GM23338 (cell line): ENCODE measurements around the gene SUPT3H. TPM values are rescaled to one million over a fixed set of nuclear protein-coding genes. Genes with fewer than 3 reads are reported as not detected.

Experiments
- ATAC-seq: fragments of 200-7000 bp; cut with Tn5 transposase; 3 replicates; pipeline ENCODE4 v1.9.1; 2020
- DNase-seq: peaks from one replicate; pipeline ENCODE4 v3.0.0-alpha.2; 2015; ENCODE audit warnings: low spot score
- H2AFZ ChIP-seq: fragments of 200-600 bp; sonication (generic); 2 replicates; pipeline ENCODE4 v1.8.0; 2016; ENCODE audit warnings: antibody characterized with exemption, mild to moderate bottlenecking, moderate library complexity
- H3F3A ChIP-seq: fragments of 200-600 bp; sonication (generic); replicated peaks from 2 replicates; pipeline ENCODE4 v1.8.0; 2017; ENCODE audit warnings: antibody characterized with exemption, mixed run types, low read depth
- H3K27ac ChIP-seq: fragments of 200-600 bp; sonication (generic); 2 replicates; pipeline ENCODE4 v1.6.1; 2016; ENCODE audit warnings: low read depth
- H3K27me3 ChIP-seq: fragments of 200-600 bp; sonication (generic); 2 replicates; pipeline ENCODE4 v1.8.0; 2016; ENCODE audit warnings: mild to moderate bottlenecking, mixed run types, moderate library complexity; ENCODE audit not compliant: insufficient read depth
- H3K36me3 ChIP-seq: fragments of 200-600 bp; sonication (generic); 2 replicates; pipeline ENCODE4 v1.8.0; 2016; ENCODE audit warnings: mild to moderate bottlenecking; ENCODE audit not compliant: insufficient read depth
- H3K4me1 ChIP-seq: fragments of 200-600 bp; sonication (generic); 2 replicates; pipeline ENCODE4 v1.8.0; 2016; ENCODE audit warnings: mild to moderate bottlenecking, moderate library complexity; ENCODE audit not compliant: insufficient read depth
- H3K4me2 ChIP-seq: fragments of 200-600 bp; sonication (generic); 2 replicates; pipeline ENCODE4 v1.7.1; 2017; ENCODE audit warnings: mixed run types
- H3K4me3 ChIP-seq: fragments of 200-600 bp; sonication (generic); 2 replicates; pipeline ENCODE4 v1.6.1; 2016; ENCODE audit warnings: mixed run types
- H3K79me2 ChIP-seq: fragments of 200-600 bp; sonication (generic); replicated peaks from 2 replicates; pipeline ENCODE4 v1.8.0; 2017; ENCODE audit warnings: mild to moderate bottlenecking; ENCODE audit not compliant: insufficient read depth
- H3K9me2 ChIP-seq: fragments of 200-600 bp; sonication (generic); 2 replicates; pipeline ENCODE4 v1.8.0; 2017; ENCODE audit not compliant: insufficient read depth
- H4K20me1 ChIP-seq: fragments of 200-600 bp; sonication (generic); replicated peaks from 2 replicates; pipeline ENCODE4 v1.8.0; 2017; ENCODE audit warnings: mild to moderate bottlenecking; ENCODE audit not compliant: insufficient read depth
- H3K27ac Mint-ChIP-seq: 2 replicates; pipeline ENCODE4 v1.8.0; 2020; ENCODE audit warnings: inconsistent platforms, mild to moderate bottlenecking, moderate library complexity, mixed read lengths
- H3K27me3 Mint-ChIP-seq: 3 replicates; pipeline ENCODE4 v1.8.0; 2022; ENCODE audit warnings: low read depth, mild to moderate bottlenecking, moderate library complexity, mixed read lengths, inconsistent platforms; ENCODE audit not compliant: insufficient read depth, poor library complexity
- H3K36me3 Mint-ChIP-seq: 3 replicates; pipeline ENCODE4 v1.8.0; 2021; ENCODE audit warnings: low read depth, mild to moderate bottlenecking, inconsistent platforms, moderate library complexity, mixed read lengths
- H3K4me1 Mint-ChIP-seq: 3 replicates; pipeline ENCODE4 v1.8.0; 2020; ENCODE audit warnings: mild to moderate bottlenecking, inconsistent platforms, mixed read lengths
- H3K4me3 Mint-ChIP-seq: 3 replicates; pipeline ENCODE4 v1.8.0; 2021; ENCODE audit warnings: moderate library complexity, mild to moderate bottlenecking, inconsistent platforms, mixed read lengths
- H3K9me3 Mint-ChIP-seq: 3 replicates; pipeline ENCODE4 v1.8.0; 2020; ENCODE audit warnings: moderate library complexity, mild to moderate bottlenecking, inconsistent platforms, mixed read lengths
- CTCF ChIP-seq, 2 experiments: fragments of 200-600 bp in 1 of 2; sonication (generic) in 1 of 2; conservative IDR thresholded peaks; 2 replicates each; pipeline versions ENCODE4 v1.5.1 to v1.6.1; 2016 to 2017; ENCODE audit warnings: antibody characterized with exemption in 2 of 2, low read depth in 2 of 2, mild to moderate bottlenecking in 2 of 2, moderate library complexity in 1 of 2
- ETS1 ChIP-seq: IDR thresholded peaks from 2 replicates; pipeline ENCODE4 v1.6.1; 2016; ENCODE audit warnings: antibody characterized with exemption
- EZH2 ChIP-seq: fragments of 200-600 bp; sonication (generic); IDR thresholded peaks from one replicate; pipeline ENCODE4 v1.8.0; 2017; ENCODE audit warnings: antibody characterized with exemption, mild to moderate bottlenecking, low read depth; ENCODE audit not compliant: unreplicated experiment
- EZH2phosphoT487 ChIP-seq: fragments of 200-600 bp; sonication (generic); IDR thresholded peaks from one replicate; pipeline ENCODE4 v1.8.1; 2018; ENCODE audit warnings: antibody characterized with exemption; ENCODE audit not compliant: unreplicated experiment
- NANOG ChIP-seq: IDR thresholded peaks from 2 replicates; pipeline ENCODE4 v1.6.1; 2016; ENCODE audit warnings: antibody characterized with exemption, borderline replicate concordance
- ZNF331 ChIP-seq: fragments of 250-450 bp; sonication (Bioruptor Pico); IDR thresholded peaks from 2 replicates; pipeline ENCODE4 v1.5.0; 2020; ENCODE audit warnings: low read depth, mild to moderate bottlenecking, moderate library complexity
- ZNF462 ChIP-seq: fragments of 250-450 bp; sonication (Bioruptor Pico); IDR thresholded peaks from 2 replicates; pipeline ENCODE4 v1.5.0; 2020; ENCODE audit warnings: mild to moderate bottlenecking, moderate library complexity
- polyA plus RNA-seq: library from polyadenylated mRNA; unstranded; fragments of >200 nt; fragmentation: Nextera tagmentation; extraction: Ambion mirVana; gene quantifications from 2 replicates; pipeline ENCODE4 v1.2.1, GENCODE V29; 2016
- total RNA-seq: library from RNA; depleted of rRNA; stranded (reverse); fragments of >200 nt; shearing (Covaris generic); gene quantifications from 2 replicates; pipeline ENCODE4 v1.2.3, GENCODE V29; 2014

SUPT3H gene
- total and polyA plus RNA-seq, 2 experiments from 2014 or later = 11.4 to 30.1 TPM

- no peak for TF ChIP-seq ZNF462 (CRISPR knock-in tag)
- TF ChIP-seq EZH2phosphoT487 = no peak
- no peak for TF ChIP-seq CTCF (conservative IDR thresholded peaks at IDR 0.05; ENCODE audit: low read depth in 2 of 2)
Observed at GRCh38 chr6:44826025-44826676, 551.6 kb downstream of the SUPT3H start (continued).

- H3K4me1 ChIP-seq = peaks cover 16% of the 10 kb centered on the region
- H3K79me2 ChIP-seq = no peaks in the 10 kb centered on the region
- no peaks in the 10 kb centered on the region for H3K36me3 ChIP-seq
- DNase-seq (no peak), ATAC-seq (no peak)
- H2AFZ ChIP-seq = no peak overlapping the region
- H3K9me2 ChIP-seq = no peaks in the 10 kb centered on the region
- H3K27me3 ChIP-seq = no peaks in the 10 kb centered on the region
- H4K20me1 ChIP-seq = no peaks in the 10 kb centered on the region
- Mint-ChIP-seq H3K27me3 (no peaks in the 10 kb centered on the region), H3K4me1 (peaks cover 23% of the 10 kb centered on the region), H3K9me3 (no peaks in the 10 kb centered on the region), H3K4me3 (no peak overlapping the region), H3K36me3 (no peaks in the 10 kb centered on the region), H3K27ac (no peak overlapping the region)
- H3K27ac ChIP-seq = no peak overlapping the region
- H3F3A ChIP-seq = no peaks in the 10 kb centered on the region
- no peak overlapping the region for H3K4me3 ChIP-seq
- no peak overlapping the region for H3K4me2 ChIP-seq
- TF ChIP-seq EZH2 (no peak), ZNF331 (no peak), NANOG (no peak), ETS1 (no peak)
Observed at GRCh38 chr6:44825273-44825672, 552.5 kb downstream of the SUPT3H start.
